Activated effector memory CD4-positive, alpha-beta T cell treated with anti-CD3 and anti-CD28 coated beads, Interleukin-2, amount 50 U/mL, for 16 hours (primary cell): ENCODE measurements around the gene SLC47A1.
"Not testable (repeated sequence)": the region's sequence is repeated elsewhere in the genome, so short reads cannot be mapped to it uniquely, and the experiment has no call there.

Experiments
- DNase-seq: peaks from one replicate; pipeline ENCODE4 v3.0.0-alpha.2; 2020

SLC47A1 gene

GRCh38 chr17:19555746-19556145, 22.1 kb downstream of the SLC47A1 start:
- no peak for DNase-seq

- DNase-seq, result no peak
These were observed 25.3 kb downstream of the SLC47A1 start for GRCh38 chr17:19558946-19559345.

- no peak for DNase-seq
These were observed 28.2 kb downstream of the SLC47A1 start for GRCh38 chr17:19561697-19562318.

GRCh38 chr17:19565817-19566575, 32.3 kb downstream of the SLC47A1 start:
- no peak for DNase-seq

- DNase-seq, result no peak
These were observed 33.8 kb downstream of the SLC47A1 start for GRCh38 chr17:19567216-19568015.

GRCh38 chr17:19568016-19568350, 34.3 kb downstream of the SLC47A1 start:
- DNase-seq, result no peak

GRCh38 chr17:19569785-19570543, 36.3 kb downstream of the SLC47A1 start:
- no peak for DNase-seq

- DNase-seq, result no peak
These were observed 36.9 kb downstream of the SLC47A1 start for GRCh38 chr17:19570544-19571062.

- no peak for DNase-seq
These were observed 39.4 kb downstream of the SLC47A1 start for GRCh38 chr17:19573075-19573474.

- DNase-seq, result no peak
These were observed 41.3 kb downstream of the SLC47A1 start for GRCh38 chr17:19574956-19575355.

- no peak for DNase-seq
These were observed 44.9 kb downstream of the SLC47A1 start for GRCh38 chr17:19578545-19578944.

GRCh38 chr17:19579192-19579761, 45.6 kb downstream of the SLC47A1 start:
- DNase-seq, result no peak

- no peak for DNase-seq
These were observed 46.4 kb downstream of the SLC47A1 start for GRCh38 chr17:19579867-19580565.

GRCh38 chr17:19580566-19580920, 46.9 kb downstream of the SLC47A1 start:
- DNase-seq, result not testable (repeated sequence)

GRCh38 chr17:19582152-19582551, 48.5 kb downstream of the SLC47A1 start:
- not testable (repeated sequence) for DNase-seq

GRCh38 chr17:19583871-19584270, 50.2 kb downstream of the SLC47A1 start:
- DNase-seq, result no peak

- no peak for DNase-seq
These were observed 56.8 kb downstream of the SLC47A1 start for GRCh38 chr17:19590451-19590850.

GRCh38 chr17:19590912-19591551, 57.4 kb downstream of the SLC47A1 start:
- no peak for DNase-seq

- DNase-seq, result no peak
These were observed 58.7 kb downstream of the SLC47A1 start for GRCh38 chr17:19592316-19592715.

GRCh38 chr17:19596869-19597268, 63.2 kb downstream of the SLC47A1 start:
- DNase-seq, result no peak

- DNase-seq, result no peak
These were observed 76.7 kb downstream of the SLC47A1 start for GRCh38 chr17:19610311-19610710.
